WI38 (cell line): ENCODE data around the gene GRIP2.

ENCODE experiments used
- H3K4me3 ChIP-seq: 2 replicates; pipeline ENCODE4 v1.5.1; 2011; ENCODE audit warnings: low read depth, mild to moderate bottlenecking, control low read depth, low read length
- CTCF ChIP-seq: IDR thresholded peaks from 2 replicates; pipeline ENCODE4 v1.5.1; 2012; ENCODE audit warnings: low read depth, mild to moderate bottlenecking, control low read depth, low read length

GRIP2 gene

GRCh38 chr3:14460342-14461005 lies 79.7 kb downstream of the GRIP2 start:
- H3K4me3 ChIP-seq = no peak overlapping the region
- TF ChIP-seq CTCF = no peak

- no peak for TF ChIP-seq CTCF
- no peak overlapping the region for H3K4me3 ChIP-seq
These were observed 80.4 kb downstream of the GRIP2 start for GRCh38 chr3:14459787-14460186.

GRCh38 chr3:14459384-14459783 lies 80.8 kb downstream of the GRIP2 start:
- TF ChIP-seq CTCF = no peak
- H3K4me3 ChIP-seq = no peak overlapping the region

GRCh38 chr3:14458434-14459275 lies 81.5 kb downstream of the GRIP2 start:
- no peak for TF ChIP-seq CTCF
- H3K4me3 ChIP-seq = no peak overlapping the region

GRCh38 chr3:14457999-14458398 lies 82.1 kb downstream of the GRIP2 start:
- TF ChIP-seq CTCF = no peak
- H3K4me3 ChIP-seq = no peak overlapping the region

- no peak overlapping the region for H3K4me3 ChIP-seq
- no peak for TF ChIP-seq CTCF
These were observed 82.7 kb downstream of the GRIP2 start for GRCh38 chr3:14457481-14457880.

- no peak overlapping the region for H3K4me3 ChIP-seq
- TF ChIP-seq CTCF = no peak
These were observed 83.3 kb downstream of the GRIP2 start for GRCh38 chr3:14456794-14457193.
